Astrocyte (in vitro differentiated cells and primary cell): ENCODE measurements around the gene SEMA4C. TPM values are rescaled to one million over a fixed set of nuclear protein-coding genes. Genes with fewer than 3 reads are reported as not detected.

Experiments
- DNase-seq: peaks from one replicate; pipeline ENCODE4 v3.0.0-alpha.2; 2010; ENCODE audit warnings: low read depth
- FAIRE-seq: peaks from 2 replicates; lab custom pipeline; 2011; peaks lifted over from hg19 to GRCh38; lab: Jason Lieb, UNC
- H2AFZ ChIP-seq: 2 replicates; pipeline ENCODE4 v1.6.0; 2012; ENCODE audit warnings: low read depth, low read length, inconsistent platforms
- H3K27ac ChIP-seq: 2 replicates; pipeline ENCODE4 v1.5.1; 2011; ENCODE audit warnings: low read depth, low read length, inconsistent platforms
- H3K27me3 ChIP-seq: 2 replicates; pipeline ENCODE4 v1.6.0; 2011; ENCODE audit warnings: low read length, inconsistent platforms; ENCODE audit not compliant: insufficient read depth
- H3K36me3 ChIP-seq: 2 replicates; pipeline ENCODE4 v1.5.1; 2011; ENCODE audit warnings: low read length, inconsistent platforms; ENCODE audit not compliant: insufficient read depth
- H3K4me1 ChIP-seq: 2 replicates; pipeline ENCODE4 v1.5.1; 2011; ENCODE audit warnings: low read length, inconsistent platforms; ENCODE audit not compliant: insufficient read depth
- H3K4me2 ChIP-seq: 2 replicates; pipeline ENCODE4 v1.6.0; 2012; ENCODE audit warnings: low read length, inconsistent platforms
- H3K4me3 ChIP-seq: 2 replicates; pipeline ENCODE4 v1.5.1; 2011; ENCODE audit warnings: low read depth, mild to moderate bottlenecking, low read length, inconsistent platforms; ENCODE audit not compliant: insufficient read depth
- H3K79me2 ChIP-seq: 2 replicates; pipeline ENCODE4 v1.6.0; 2012; ENCODE audit warnings: mild to moderate bottlenecking, low read length, inconsistent platforms; ENCODE audit not compliant: insufficient read depth
- H3K9ac ChIP-seq: 2 replicates; pipeline ENCODE4 v1.6.0; 2012; ENCODE audit warnings: mild to moderate bottlenecking, low read length, inconsistent platforms
- H3K9me3 ChIP-seq: 2 replicates; pipeline ENCODE4 v1.5.1; 2012; ENCODE audit warnings: low read depth, mild to moderate bottlenecking, low read length, inconsistent platforms; ENCODE audit not compliant: insufficient read depth
- H4K20me1 ChIP-seq: 2 replicates; pipeline ENCODE4 v1.6.0; 2012; ENCODE audit warnings: low read length, inconsistent platforms; ENCODE audit not compliant: insufficient read depth
- H3K27ac Mint-ChIP-seq: one replicate; pipeline ENCODE4 v1.8.0; 2021; ENCODE audit warnings: mild to moderate bottlenecking, mixed read lengths; ENCODE audit not compliant: unreplicated experiment
- H3K27me3 Mint-ChIP-seq: one replicate; pipeline ENCODE4 v1.8.0; 2021; ENCODE audit warnings: low read depth, mixed read lengths; ENCODE audit not compliant: unreplicated experiment
- H3K36me3 Mint-ChIP-seq: one replicate; pipeline ENCODE4 v1.8.0; 2021; ENCODE audit warnings: low read depth, mixed read lengths; ENCODE audit not compliant: unreplicated experiment
- H3K4me1 Mint-ChIP-seq: one replicate; pipeline ENCODE4 v1.8.0; 2021; ENCODE audit warnings: low read depth, mixed read lengths; ENCODE audit not compliant: unreplicated experiment
- H3K4me3 Mint-ChIP-seq: one replicate; pipeline ENCODE4 v1.8.0; 2021; ENCODE audit warnings: mild to moderate bottlenecking, moderate library complexity, mixed read lengths; ENCODE audit not compliant: unreplicated experiment
- H3K9me3 Mint-ChIP-seq: one replicate; pipeline ENCODE4 v1.8.0; 2021; ENCODE audit warnings: mild to moderate bottlenecking, mixed read lengths; ENCODE audit not compliant: unreplicated experiment
- CTCF ChIP-seq: IDR thresholded peaks from 2 replicates; pipeline ENCODE4 v1.5.1; 2011; ENCODE audit warnings: low read depth, mild to moderate bottlenecking, inconsistent platforms, low read length, moderate library complexity; ENCODE audit not compliant: insufficient read depth
- EZH2 ChIP-seq: IDR thresholded peaks from 2 replicates; pipeline ENCODE4 v1.6.1; 2012; ENCODE audit warnings: mild to moderate bottlenecking, low read length, inconsistent platforms; ENCODE audit not compliant: insufficient read depth
- total RNA-seq: library from RNA; stranded (reverse); gene quantifications from 2 replicates; pipeline ENCODE4 v1.2.1, GENCODE V29; 2021

SEMA4C gene
- total RNA-seq, 1 donor from 2014 or later: 32.8 TPM

DNA sequence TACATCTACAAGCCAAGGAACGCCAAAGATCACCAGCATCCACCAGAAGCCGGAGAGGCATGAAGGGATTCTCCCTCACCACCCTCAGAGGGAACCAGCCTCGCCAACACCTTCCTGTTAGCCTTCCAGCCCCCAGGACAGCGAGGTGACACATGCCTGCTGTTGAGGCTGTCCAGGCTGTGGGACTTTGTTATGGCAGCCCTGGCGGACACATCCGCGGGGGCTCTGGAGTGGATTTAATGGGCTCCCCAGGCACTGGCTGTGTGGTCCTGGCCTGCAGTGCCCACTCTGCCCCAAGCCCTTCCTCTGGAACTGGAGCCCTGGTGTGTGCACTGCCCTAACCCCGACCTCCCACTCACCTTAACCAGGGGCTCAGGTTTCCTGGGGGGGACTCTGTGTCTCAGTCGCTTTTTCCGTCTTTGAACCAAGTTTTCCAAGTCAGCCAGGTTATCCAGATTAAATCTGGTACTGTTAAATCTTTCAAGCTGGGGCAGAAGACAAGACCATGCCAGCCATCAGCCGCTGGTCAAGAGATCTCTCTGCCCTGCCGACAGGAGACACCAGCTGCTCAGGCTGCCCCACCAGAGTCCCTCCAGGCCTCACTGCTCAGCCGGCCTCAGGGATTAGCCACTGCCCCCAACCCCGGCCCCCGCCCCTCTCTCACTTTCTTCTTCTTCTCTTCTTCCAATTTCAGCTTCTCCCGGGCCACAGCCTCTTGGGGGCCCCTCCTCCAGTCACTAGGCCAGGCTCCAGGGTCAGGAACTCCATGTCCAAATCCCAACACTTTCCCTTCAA lies 28.0 kb downstream of the SEMA4C start:
- H3K27ac ChIP-seq: no peak overlapping the region
- DNase-seq: no peak
- H3K27me3 Mint-ChIP-seq: no peaks in the 10 kb centered on the region
- no peak overlapping the region for H3K27ac Mint-ChIP-seq
- TF ChIP-seq EZH2 (no peak), CTCF (no peak)
- H3K9me3 Mint-ChIP-seq: no peaks in the 10 kb centered on the region
- no peaks in the 10 kb centered on the region for H4K20me1 ChIP-seq
- peaks cover 5% of the 10 kb centered on the region for H3K4me1 ChIP-seq
- no peak overlapping the region for H3K4me3 Mint-ChIP-seq
- H3K4me1 Mint-ChIP-seq: no peaks in the 10 kb centered on the region
- peaks cover 16% of the 10 kb centered on the region for H3K36me3 Mint-ChIP-seq
- no peak overlapping the region for H3K9ac ChIP-seq
- H3K4me3 ChIP-seq: no peak overlapping the region
- H3K4me2 ChIP-seq: no peak overlapping the region
- no peaks in the 10 kb centered on the region for H3K9me3 ChIP-seq
- no peaks in the 10 kb centered on the region for H3K27me3 ChIP-seq
- no peak for FAIRE-seq
- no peaks in the 10 kb centered on the region for H3K36me3 ChIP-seq
- no peak overlapping the region for H2AFZ ChIP-seq
- H3K79me2 ChIP-seq: no peaks in the 10 kb centered on the region

DNA sequence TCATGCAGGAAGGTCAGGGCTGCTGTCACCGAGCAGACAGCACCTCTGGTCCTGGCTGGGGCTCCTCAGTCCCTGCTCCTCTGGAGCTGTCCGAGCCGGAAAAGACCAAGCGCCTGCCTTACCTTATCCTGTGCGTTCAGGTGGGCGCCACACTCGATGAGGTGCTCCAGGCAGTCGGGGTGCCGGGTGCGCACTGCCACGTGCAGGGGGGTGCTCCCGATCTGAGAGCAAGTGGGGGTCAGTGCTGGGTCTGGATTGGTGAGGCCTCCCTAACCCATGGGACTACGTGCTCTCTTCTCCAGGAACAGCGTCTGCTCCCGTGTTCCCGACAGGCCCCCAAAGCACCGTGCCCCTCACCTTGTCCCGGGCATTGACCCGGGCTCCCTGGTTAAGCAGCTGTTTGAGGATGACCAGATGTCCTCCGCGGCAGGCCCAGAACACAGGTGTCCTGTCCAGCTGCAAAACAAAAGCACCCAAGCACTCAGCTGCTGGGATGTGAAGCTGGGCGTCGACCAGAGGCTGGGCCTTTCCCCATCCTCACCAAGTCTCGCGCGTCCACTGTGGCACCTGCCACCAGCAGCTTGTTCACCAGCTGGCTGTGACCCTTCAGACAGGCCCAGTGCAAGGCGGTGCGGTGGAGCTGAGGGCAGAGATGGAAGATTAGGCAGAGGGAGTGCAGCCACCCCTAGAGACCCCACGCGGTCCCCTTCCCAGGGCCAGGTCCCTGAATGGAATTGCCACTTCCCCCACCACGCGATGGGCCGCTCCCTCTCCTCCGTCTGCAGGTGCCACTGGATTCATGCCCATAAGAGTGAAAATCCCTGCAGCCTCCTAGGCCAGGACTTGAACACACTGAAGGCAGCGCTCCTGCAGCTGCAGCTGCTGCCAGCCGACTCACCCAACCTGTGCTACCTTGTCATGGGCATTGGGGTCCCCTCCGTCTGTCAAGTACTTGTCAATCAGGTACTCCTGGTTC lies 29.7 kb downstream of the SEMA4C start:
- Histone ChIP-seq H3K36me3 (no peaks in the 10 kb centered on the region), H2AFZ (no peak overlapping the region), H3K4me1 (peaks cover 5% of the 10 kb centered on the region), H3K27me3 (no peaks in the 10 kb centered on the region), H3K4me3 (no peak overlapping the region), H3K4me2 (peak overlapping the region; percentile 5), H3K27ac (no peak overlapping the region), H3K79me2 (no peaks in the 10 kb centered on the region), H3K9ac (no peak overlapping the region), H4K20me1 (no peaks in the 10 kb centered on the region), H3K9me3 (no peaks in the 10 kb centered on the region)
- H3K9me3 Mint-ChIP-seq: no peaks in the 10 kb centered on the region
- no peaks in the 10 kb centered on the region for H3K4me1 Mint-ChIP-seq
- H3K27ac Mint-ChIP-seq: no peak overlapping the region
- TF ChIP-seq EZH2 (no peak), CTCF (no peak)
- H3K27me3 Mint-ChIP-seq: no peaks in the 10 kb centered on the region
- no peak for FAIRE-seq
- H3K36me3 Mint-ChIP-seq: peaks cover 16% of the 10 kb centered on the region
- no peak for DNase-seq
- H3K4me3 Mint-ChIP-seq: no peak overlapping the region
